ENCODE measurements around the gene MRGPRX4.

The MRGPRX4 gene

GRCh38 chr11:18222814-18223421, 50.3 kb downstream of the MRGPRX4 start:
- DNase-seq (ENCODE audit: extremely low read depth, insufficient read length): no peak
- no peak for TF ChIP-seq CTCF (IDR thresholded peaks at IDR 0.05; ENCODE audit: insufficient read depth, low read length, poor library complexity, severe bottlenecking)
- H3K36me3 ChIP-seq (ENCODE audit: control insufficient read depth, insufficient read depth, low read length): no peaks in the 10 kb centered on the region
- H3K27me3 ChIP-seq (replicated peaks; ENCODE audit: control insufficient read depth, insufficient read depth, low read length): no peaks in the 10 kb centered on the region
- no peak overlapping the region for H3K4me3 ChIP-seq (replicated peaks; ENCODE audit: low read depth, low read length)

All from GM06990 (cell line).